Right atrium auricular region (tissue), 2 donors: ENCODE measurements around the gene ZNF33B. TPM values are rescaled to one million over a fixed set of nuclear protein-coding genes. Genes with fewer than 3 reads are reported as not detected.

Experiments
- DNase-seq: peaks from one replicate; pipeline ENCODE4 v3.0.0-alpha.2; 2019; ENCODE audit warnings: low spot score
- H3K27ac ChIP-seq, 2 donors: fragments of 200-600 bp; sonication (generic); 1 replicate in 1 of 2; 2 replicates in 1 of 2; pipeline ENCODE4 v1.5.1; 2016 to 2019
- H3K27me3 ChIP-seq, 2 donors: fragments of 200-600 bp; sonication (generic); one replicate each; pipeline versions ENCODE4 v1.5.1 to v1.6.0; 2017 to 2019
- H3K36me3 ChIP-seq: fragments of 200-600 bp; sonication (generic); one replicate; pipeline ENCODE4 v1.5.1; 2016
- H3K4me1 ChIP-seq, 2 donors: fragments of 200-600 bp; sonication (generic); one replicate each; pipeline versions ENCODE4 v1.5.1 to v1.6.0; 2017 to 2019
- H3K4me3 ChIP-seq, 2 donors: fragments of 200-600 bp; sonication (generic); 1 replicate in 1 of 2; 2 replicates in 1 of 2; pipeline ENCODE4 v1.5.1; 2017 to 2019; ENCODE audit warnings: mild to moderate bottlenecking in 1 of 2, moderate library complexity in 1 of 2
- H3K9me3 ChIP-seq, 2 donors: fragments of 200-600 bp; sonication (generic); one replicate each; pipeline ENCODE4 v1.5.1; 2019
- CTCF ChIP-seq, 2 donors: fragments of 200-600 bp; sonication (generic); IDR thresholded peaks; one replicate each; pipeline ENCODE4 v1.5.1; 2019; ENCODE audit warnings: antibody characterized with exemption in 2 of 2
- total RNA-seq, 2 donors: library from RNA; depleted of rRNA; stranded (reverse); fragments of >200 nt; gene quantifications; one replicate each; pipeline ENCODE4 v1.1.0, GENCODE V29; 2016

Gene ZNF33B
- total RNA-seq, 2 donors from 2014 or later, result 7.0 to 11.2 TPM

GRCh38 chr10:42632564-42632963, 5.8 kb downstream of the ZNF33B start:
- Histone ChIP-seq H3K4me1 (peaks cover 0 to 4% of the 10 kb centered on the region in 2 donors), H3K36me3 (peaks cover 27% of the 10 kb centered on the region), H3K27me3 (no peaks in the 10 kb centered on the region), H3K27ac (no peak overlapping the region), H3K9me3 (no peaks in the 10 kb centered on the region), H3K4me3 (no peak overlapping the region)
- TF ChIP-seq CTCF (IDR thresholded peaks at IDR 0.05), result no peak
- DNase-seq, result no peak

DNA sequence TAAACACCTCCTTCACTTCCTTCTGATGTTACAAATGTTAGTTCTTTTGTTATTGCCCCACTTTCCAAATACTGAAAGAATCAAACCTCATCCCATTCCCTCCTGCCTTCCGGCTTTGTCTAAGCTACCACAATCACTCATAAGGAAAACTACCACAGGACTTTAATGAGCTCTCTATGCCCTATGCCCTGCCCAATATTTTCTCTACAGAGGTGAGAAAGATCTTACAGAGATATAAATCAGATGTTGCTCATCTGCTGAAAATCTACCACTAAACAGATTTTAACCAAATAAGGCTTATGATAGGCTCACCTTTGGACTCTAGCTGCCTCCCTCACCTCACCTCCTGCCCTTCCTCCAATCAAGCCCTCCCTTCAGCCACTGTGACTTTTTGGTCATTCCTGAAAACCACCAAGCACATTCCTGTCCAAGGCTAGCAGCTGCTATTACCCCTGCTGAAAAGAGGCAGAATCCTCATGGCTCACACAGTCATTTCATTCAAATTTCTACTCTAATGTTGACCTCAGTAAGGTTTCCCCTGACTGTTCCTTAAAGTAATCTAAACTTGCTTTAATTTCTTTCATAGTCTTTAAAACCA, 7.7 kb downstream of the ZNF33B start:
- Histone ChIP-seq H3K36me3 (peaks cover 27% of the 10 kb centered on the region), H3K9me3 (no peaks in the 10 kb centered on the region), H3K27me3 (no peaks in the 10 kb centered on the region), H3K27ac (no peak overlapping the region), H3K4me1 (no peaks in the 10 kb centered on the region), H3K4me3 (no peak overlapping the region)
- DNase-seq, result no peak
- no peak for TF ChIP-seq CTCF (IDR thresholded peaks at IDR 0.05)

DNA sequence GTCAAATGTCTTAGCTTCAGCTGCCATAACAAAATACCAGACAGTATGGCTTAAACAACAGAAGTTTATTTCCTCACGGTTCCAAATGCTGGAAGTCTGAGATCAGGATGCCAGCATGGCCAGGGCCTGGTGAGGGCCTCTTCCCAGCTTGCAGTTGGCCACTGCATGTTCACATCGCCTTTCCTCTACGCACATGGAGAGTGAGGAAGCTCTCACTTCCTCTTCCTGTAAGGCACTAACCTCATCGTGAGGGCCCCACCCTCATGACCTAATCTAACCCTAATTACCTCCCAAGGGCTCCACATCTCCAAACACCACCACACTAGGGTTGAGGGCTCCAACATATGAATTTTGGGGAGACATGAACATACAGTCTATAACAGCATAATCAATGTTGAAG, 14.4 kb downstream of the ZNF33B start:
- no peaks in the 10 kb centered on the region for H3K4me1 ChIP-seq
- H3K9me3 ChIP-seq, result no peaks in the 10 kb centered on the region
- no peak overlapping the region for H3K4me3 ChIP-seq
- no peak for DNase-seq
- peaks cover 11% of the 10 kb centered on the region for H3K36me3 ChIP-seq
- H3K27me3 ChIP-seq, result no peaks in the 10 kb centered on the region
- no peak overlapping the region for H3K27ac ChIP-seq
- no peak for TF ChIP-seq CTCF (IDR thresholded peaks at IDR 0.05)

DNA sequence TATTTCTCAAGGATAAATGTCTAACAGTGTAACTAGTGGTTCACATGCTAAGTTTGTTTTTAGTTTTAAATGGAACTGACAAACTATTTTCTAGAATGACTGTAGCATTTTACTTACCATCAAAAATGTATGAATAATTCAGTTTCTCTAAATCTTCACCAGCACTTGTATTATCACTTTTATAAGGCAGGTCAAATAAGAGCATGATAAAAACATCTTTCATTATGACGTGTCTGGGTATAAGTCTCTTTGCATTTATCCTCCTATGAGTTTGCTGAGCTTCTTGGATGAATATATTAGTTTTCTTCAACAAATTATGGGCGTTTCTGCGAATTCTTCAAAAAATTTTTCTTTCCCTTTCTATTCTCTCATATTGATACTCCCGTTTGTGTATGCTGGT, 19.9 kb downstream of the ZNF33B start:
- Histone ChIP-seq H3K36me3 (no peaks in the 10 kb centered on the region), H3K27me3 (no peaks in the 10 kb centered on the region)
- no peak for TF ChIP-seq CTCF (IDR thresholded peaks at IDR 0.05)

DNA sequence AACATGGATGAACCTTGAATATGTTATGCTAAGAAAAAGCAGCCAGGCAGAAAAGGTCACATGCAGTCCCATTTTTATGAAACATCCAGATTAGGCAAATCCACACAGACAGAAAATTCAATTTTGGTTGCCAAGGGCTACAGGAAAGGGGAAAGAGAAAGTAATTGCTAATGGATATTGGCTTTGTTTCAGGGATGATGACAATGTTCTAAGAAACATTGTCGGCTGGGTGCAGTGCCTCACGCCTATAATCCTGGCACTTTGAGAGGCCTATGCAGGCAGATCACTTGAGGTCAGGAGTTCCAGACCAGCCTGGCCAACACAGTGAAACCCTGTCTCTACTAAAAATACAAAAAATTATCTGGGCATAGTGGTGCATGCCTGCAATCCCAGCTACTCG, 23.0 kb downstream of the ZNF33B start:
- H3K27ac ChIP-seq, result no peak overlapping the region
- peaks cover 3% of the 10 kb centered on the region for H3K36me3 ChIP-seq
- TF ChIP-seq CTCF (IDR thresholded peaks at IDR 0.05), result no peak

More for the DNA sequence above, 19.9 kb downstream of the ZNF33B start:
- Histone ChIP-seq H3K4me1 (no peaks in the 10 kb centered on the region), H3K9me3 (no peaks in the 10 kb centered on the region), H3K4me3 (no peak overlapping the region), H3K27ac (no peak overlapping the region)
- DNase-seq, result no peak

DNA sequence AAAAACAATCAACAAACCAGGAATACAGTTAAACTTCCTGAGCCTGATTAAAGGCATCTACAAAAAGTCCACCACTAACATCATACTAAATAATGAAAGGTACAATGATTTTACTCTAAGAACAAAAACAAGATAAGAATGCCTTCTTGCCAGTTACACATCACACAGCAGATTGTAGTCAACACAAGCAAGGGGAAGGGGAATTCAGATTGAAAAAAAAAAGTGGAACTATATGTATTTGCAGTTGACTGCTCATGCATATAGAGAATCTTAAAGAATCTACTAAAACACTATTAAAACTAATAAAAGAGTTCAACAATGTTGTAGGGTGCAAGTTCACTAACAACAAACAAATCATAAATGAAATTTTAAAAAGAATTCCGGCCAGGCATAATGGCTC, 28.5 kb downstream of the ZNF33B start:
- H3K27ac ChIP-seq, result no peak overlapping the region
- DNase-seq, result no peak
- H3K9me3 ChIP-seq, result no peaks in the 10 kb centered on the region
- TF ChIP-seq CTCF (IDR thresholded peaks at IDR 0.05), result no peak
- no peak overlapping the region for H3K4me3 ChIP-seq
- H3K4me1 ChIP-seq, result no peaks in the 10 kb centered on the region
- H3K27me3 ChIP-seq, result no peaks in the 10 kb centered on the region
- H3K36me3 ChIP-seq, result peaks cover 3% of the 10 kb centered on the region

More for the DNA sequence above, 23.0 kb downstream of the ZNF33B start:
- H3K9me3 ChIP-seq, result no peaks in the 10 kb centered on the region
- DNase-seq, result no peak
- no peaks in the 10 kb centered on the region for H3K4me1 ChIP-seq
- no peaks in the 10 kb centered on the region for H3K27me3 ChIP-seq
- no peak overlapping the region for H3K4me3 ChIP-seq
